Mammary epithelial cell (primary cell): ENCODE results near the gene CACNG8.

Experiments used
- CTCF ChIP-seq, 2 donors: IDR thresholded peaks in 1 of 2; conservative IDR thresholded peaks in 1 of 2; 2 replicates each; pipeline ENCODE4 v1.5.1; 2011 to 2012; ENCODE audit warnings: inconsistent platforms in 2 of 2, low read length in 2 of 2, mild to moderate bottlenecking in 2 of 2, control low read depth in 1 of 2, low read depth in 1 of 2; ENCODE audit not compliant: insufficient read depth in 1 of 2; ENCODE audit errors: extremely low read depth in 1 of 2
- EZH2 ChIP-seq: IDR thresholded peaks from 2 replicates; pipeline ENCODE4 v1.6.1; 2012; ENCODE audit warnings: low read length, inconsistent platforms, borderline replicate concordance

GRCh38 chr19:54011507-54012211 is 48.9 kb downstream of the CACNG8 start:
- TF ChIP-seq CTCF (conservative IDR thresholded peaks at IDR 0.05 in 1 of 2, IDR thresholded peaks at IDR 0.05 in 1 of 2; ENCODE audit: extremely low read depth in 1 of 2, insufficient read depth in 1 of 2, low read depth in 1 of 2, low read length in 2 of 2) (no peak), EZH2 (no peak)
